Natural killer cell (primary cell): Measurements from ENCODE around the gene HHIP. TPM values are rescaled to one million over a fixed set of nuclear protein-coding genes. Genes with fewer than 3 reads are reported as not detected.

ENCODE experiments used
- ATAC-seq, 3 donors: fragments of 150-1000 bp in 2 of 3; fragments of 200-7000 bp in 1 of 3; cut with Tn5 transposase; 1 replicate in 1 of 3; 2 replicates in 2 of 3; pipeline ENCODE4 v1.10.0; 2021; ENCODE audit warnings: mild to moderate bottlenecking in 2 of 3, moderate library complexity in 2 of 3
- DNase-seq, 2 donors: peaks; one replicate each; pipeline versions ENCODE4 v3.0.0 to v3.0.0-alpha.2; 2013 to 2021; ENCODE audit warnings: mixed read lengths in 1 of 2
- H3K27ac ChIP-seq: one replicate; pipeline ENCODE4 v1.5.1; 2013; ENCODE audit warnings: mild to moderate bottlenecking, low read length
- H3K27me3 ChIP-seq: one replicate; pipeline ENCODE4 v1.6.1; 2013; ENCODE audit warnings: low read length; ENCODE audit not compliant: control insufficient read depth, insufficient read depth
- H3K36me3 ChIP-seq: one replicate; pipeline ENCODE4 v1.6.1; 2013; ENCODE audit warnings: low read length; ENCODE audit not compliant: control insufficient read depth, insufficient read depth
- H3K4me1 ChIP-seq: one replicate; pipeline ENCODE4 v1.6.1; 2013; ENCODE audit warnings: low read length; ENCODE audit not compliant: control insufficient read depth, insufficient read depth
- H3K4me3 ChIP-seq: one replicate; pipeline ENCODE4 v1.5.1; 2013; ENCODE audit warnings: low read length
- H3K9me3 ChIP-seq: one replicate; pipeline ENCODE4 v1.6.1; 2013; ENCODE audit warnings: low read length; ENCODE audit not compliant: control insufficient read depth, insufficient read depth
- H3K27ac Mint-ChIP-seq, 2 donors: one replicate each; pipeline ENCODE4 v1.8.0; 2022; ENCODE audit warnings: mild to moderate bottlenecking in 2 of 2, mixed read lengths in 2 of 2, moderate library complexity in 1 of 2
- H3K27me3 Mint-ChIP-seq, 2 donors: one replicate each; pipeline ENCODE4 v1.8.0; 2022; ENCODE audit warnings: low read depth in 2 of 2, mixed read lengths in 2 of 2
- H3K36me3 Mint-ChIP-seq: one replicate; pipeline ENCODE4 v1.8.0; 2022; ENCODE audit warnings: mixed read lengths
- H3K4me1 Mint-ChIP-seq, 2 donors: one replicate each; pipeline ENCODE4 v1.8.0; 2022; ENCODE audit warnings: mixed read lengths in 2 of 2
- H3K4me3 Mint-ChIP-seq: one replicate; pipeline ENCODE4 v1.8.0; 2022; ENCODE audit warnings: mild to moderate bottlenecking, moderate library complexity, mixed read lengths
- H3K9me3 Mint-ChIP-seq, 2 donors: one replicate each; pipeline ENCODE4 v1.8.0; 2022; ENCODE audit warnings: mixed read lengths in 2 of 2
- CTCF ChIP-seq: fragments of 200-600 bp; IDR thresholded peaks from one replicate; pipeline ENCODE4 v1.8.0; 2022; ENCODE audit warnings: antibody characterized with exemption
- WGBS: methylation state at CpG from one replicate; pipeline ENCODE4 v1.1.7; 2013; ENCODE audit warnings: missing lambda C conversion rate; ENCODE audit not compliant: insufficient coverage; 5-methylcytosine and 5-hydroxymethylcytosine counted together
- intact Hi-C: fragments of 100-400 bp; cut with micrococcal nuclease; formaldehyde crosslinking; loops from one replicate; pipeline ENCODE4 v1.14.2; 2022
- total RNA-seq, 4 donors: library from RNA; stranded (reverse); fragments of 120-200 nt in 1 of 4; gene quantifications; one replicate each; pipeline versions ENCODE4 v1.2.3 to v1.2.4, GENCODE V29; 2013 to 2022

Gene HHIP
- total RNA-seq, 3 donors from 2014 or later (not counting 1 experiment from before 2014, with no cell fraction given) = not detected

GRCh38 chr4:144709793-144710525 is 64.0 kb downstream of the HHIP start:
- ATAC-seq = no peak
- no peaks in the 10 kb centered on the region for H3K9me3 ChIP-seq
- no peaks in the 10 kb centered on the region for H3K9me3 Mint-ChIP-seq
- no peak overlapping the region for H3K4me3 Mint-ChIP-seq
- intact Hi-C loops = no loop called here
- H3K36me3 ChIP-seq = no peaks in the 10 kb centered on the region
- H3K36me3 Mint-ChIP-seq = no peaks in the 10 kb centered on the region
- H3K27ac ChIP-seq = no peak overlapping the region
- no peaks in the 10 kb centered on the region for H3K4me1 Mint-ChIP-seq
- H3K27me3 ChIP-seq = no peaks in the 10 kb centered on the region
- TF ChIP-seq CTCF = no peak
- no peaks in the 10 kb centered on the region for H3K4me1 ChIP-seq
- no peak overlapping the region for H3K27ac Mint-ChIP-seq
- DNase-seq = no peak
- H3K27me3 Mint-ChIP-seq = no peaks in the 10 kb centered on the region
- H3K4me3 ChIP-seq = no peak overlapping the region
- 80% methylated on average over 1 of the region's 5 CpGs for WGBS

- intact Hi-C loops = no loop called here
- H3K4me3 Mint-ChIP-seq = no peak overlapping the region
- no peaks in the 10 kb centered on the region for H3K27me3 ChIP-seq
- no peaks in the 10 kb centered on the region for H3K36me3 Mint-ChIP-seq
- H3K4me1 ChIP-seq = no peaks in the 10 kb centered on the region
- TF ChIP-seq CTCF = no peak
- no peaks in the 10 kb centered on the region for H3K9me3 Mint-ChIP-seq
- no peak for DNase-seq
- no peaks in the 10 kb centered on the region for H3K9me3 ChIP-seq
- no peak for ATAC-seq
- no peaks in the 10 kb centered on the region for H3K36me3 ChIP-seq
- no peak overlapping the region for H3K27ac ChIP-seq
- H3K4me3 ChIP-seq = no peak overlapping the region
- no peaks in the 10 kb centered on the region for H3K4me1 Mint-ChIP-seq
- no peaks in the 10 kb centered on the region for H3K27me3 Mint-ChIP-seq
- H3K27ac Mint-ChIP-seq = no peak overlapping the region
Observed at GRCh38 chr4:144710526-144710912, 64.6 kb downstream of the HHIP start.

GRCh38 chr4:144711700-144712456 is 65.9 kb downstream of the HHIP start:
- TF ChIP-seq CTCF = no peak
- Histone ChIP-seq H3K4me1 (no peaks in the 10 kb centered on the region), H3K4me3 (no peak overlapping the region), H3K36me3 (no peaks in the 10 kb centered on the region), H3K27me3 (no peaks in the 10 kb centered on the region), H3K9me3 (no peaks in the 10 kb centered on the region), H3K27ac (no peak overlapping the region)
- ATAC-seq (no peak), DNase-seq (no peak)
- intact Hi-C loops = no loop called here
- Mint-ChIP-seq H3K27me3 (no peaks in the 10 kb centered on the region), H3K9me3 (no peaks in the 10 kb centered on the region), H3K36me3 (no peaks in the 10 kb centered on the region), H3K27ac (no peak overlapping the region), H3K4me3 (no peak overlapping the region), H3K4me1 (no peaks in the 10 kb centered on the region)
- WGBS = 87% methylated on average over 2 of the region's 4 CpGs
